ENCODE measurements around the gene GOLGA7B.

The GOLGA7B gene

GRCh38 chr10:97820096-97820704 lies 29.4 kb upstream of the GOLGA7B start:
- no peak for TF ChIP-seq CTCF (conservative IDR thresholded peaks at IDR 0.05; ENCODE audit: low read depth, low read length)
- Histone ChIP-seq H3K4me1 (ENCODE audit: low read depth, poor library complexity, severe bottlenecking) (no peaks in the 10 kb centered on the region), H2AFZ (ENCODE audit: low read depth) (no peak overlapping the region), H3K4me3 (IDR thresholded peaks at IDR 0.05; ENCODE audit: insufficient read depth, low read depth, low read length) (no peak overlapping the region), H4K20me1 (ENCODE audit: insufficient read depth) (no peaks in the 10 kb centered on the region), H3K36me3 (ENCODE audit: insufficient read depth) (no peaks in the 10 kb centered on the region), H3K27me3 (ENCODE audit: insufficient read depth, low read depth) (no peaks in the 10 kb centered on the region), H3K27ac (no peak overlapping the region), H3K79me2 (ENCODE audit: insufficient read depth, low read depth) (no peaks in the 10 kb centered on the region), H3K9ac (no peak overlapping the region), H3K4me2 (no peak overlapping the region)

DNA sequence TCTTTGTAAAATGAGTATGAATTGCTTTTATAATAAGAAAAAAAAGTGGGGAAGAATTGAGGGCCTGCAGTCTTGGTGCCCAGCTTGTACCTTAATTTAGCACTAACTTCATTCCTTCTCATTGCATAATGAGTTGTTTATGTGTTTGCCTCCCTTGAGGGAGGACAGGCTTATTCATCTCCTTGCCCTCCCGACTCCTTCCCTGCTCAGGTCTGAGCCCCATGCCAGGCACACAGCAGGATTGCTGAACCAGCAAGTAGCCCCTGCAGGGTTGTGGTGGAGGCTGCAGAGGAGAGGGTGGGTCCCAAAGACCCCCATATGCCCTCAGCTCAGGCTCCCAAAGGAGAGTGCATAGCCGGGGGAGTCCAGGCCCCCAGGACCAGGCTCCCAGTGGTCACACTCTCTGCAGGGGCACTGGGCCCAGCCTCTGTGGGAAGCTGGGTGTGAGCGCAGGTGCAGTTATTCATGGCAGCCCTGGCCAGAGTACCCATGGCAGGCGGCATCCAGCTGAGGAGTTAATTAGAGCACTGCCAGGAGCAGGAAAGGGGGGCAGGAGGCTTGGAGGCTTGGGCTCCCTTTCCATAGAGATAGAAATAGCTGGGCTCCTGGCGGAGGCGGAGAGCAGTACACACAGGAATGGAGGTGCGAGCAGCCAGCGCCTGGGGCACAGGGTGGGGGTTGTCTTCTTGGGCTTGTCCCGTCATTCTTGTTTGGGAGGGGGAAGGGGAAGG lies 28.2 kb upstream of the GOLGA7B start:
- no peaks in the 10 kb centered on the region for H3K4me1 ChIP-seq (ENCODE audit: low read depth, poor library complexity, severe bottlenecking)
- no peak overlapping the region for H2AFZ ChIP-seq (ENCODE audit: low read depth)
- no peaks in the 10 kb centered on the region for H4K20me1 ChIP-seq (ENCODE audit: insufficient read depth)
- H3K9ac ChIP-seq, result no peak overlapping the region
- H3K36me3 ChIP-seq (ENCODE audit: insufficient read depth), result no peaks in the 10 kb centered on the region
- no peaks in the 10 kb centered on the region for H3K27me3 ChIP-seq (ENCODE audit: insufficient read depth, low read depth)
- no peak overlapping the region for H3K27ac ChIP-seq
- no peak for TF ChIP-seq CTCF (conservative IDR thresholded peaks at IDR 0.05; ENCODE audit: low read depth, low read length)
- no peak overlapping the region for H3K4me3 ChIP-seq (IDR thresholded peaks at IDR 0.05; ENCODE audit: insufficient read depth, low read depth, low read length)
- no peaks in the 10 kb centered on the region for H3K79me2 ChIP-seq (ENCODE audit: insufficient read depth, low read depth)
- no peak overlapping the region for H3K4me2 ChIP-seq

DNA sequence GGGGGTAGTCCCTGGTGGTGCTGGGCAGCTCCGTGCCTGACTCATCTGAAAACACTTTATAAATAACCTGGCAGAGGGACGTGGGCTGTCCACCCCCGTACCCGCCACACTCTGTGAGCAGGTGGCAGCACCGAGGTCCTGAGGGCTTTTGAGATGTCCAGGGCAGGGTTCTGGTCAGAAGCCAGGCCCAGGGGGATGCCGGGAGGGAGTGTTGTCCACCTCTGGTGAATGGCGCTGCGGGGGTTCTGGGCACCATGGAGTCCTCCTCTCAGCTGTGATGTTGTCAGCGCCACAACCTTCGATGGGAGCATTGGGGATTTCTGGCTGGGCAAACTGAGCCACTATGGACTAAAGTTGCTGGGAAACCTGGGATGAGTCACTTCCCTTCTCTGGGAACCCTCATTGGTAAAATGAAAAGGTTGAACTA lies 27.4 kb upstream of the GOLGA7B start:
- H3K27ac ChIP-seq, result no peak overlapping the region

DNA sequence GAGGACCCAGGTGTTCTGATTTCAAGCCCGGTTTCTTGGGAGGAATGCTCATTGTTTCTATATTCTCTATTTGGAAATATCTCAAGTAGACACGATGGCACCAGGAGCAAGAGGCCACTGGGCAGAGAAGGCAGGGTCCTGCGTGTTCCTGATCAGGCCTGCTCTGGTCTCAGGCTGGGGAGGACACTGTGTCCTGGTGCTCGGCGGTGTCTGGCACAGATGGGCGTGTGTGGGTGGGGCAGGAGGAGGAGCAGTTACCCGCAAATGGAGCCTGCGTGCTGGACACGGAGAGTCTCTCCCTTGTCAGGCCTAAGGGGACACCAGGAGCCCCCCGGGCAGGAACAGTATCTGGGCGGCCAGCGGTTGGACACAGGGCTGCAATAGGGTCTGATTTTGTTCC lies 25.9 kb upstream of the GOLGA7B start:
- Histone ChIP-seq H3K4me1 (ENCODE audit: low read depth, poor library complexity, severe bottlenecking) (no peaks in the 10 kb centered on the region), H3K9ac (no peak overlapping the region), H3K4me3 (IDR thresholded peaks at IDR 0.05; ENCODE audit: insufficient read depth, low read depth, low read length) (no peak overlapping the region), H3K27me3 (ENCODE audit: insufficient read depth, low read depth) (no peaks in the 10 kb centered on the region), H4K20me1 (ENCODE audit: insufficient read depth) (no peaks in the 10 kb centered on the region), H3K36me3 (ENCODE audit: insufficient read depth) (no peaks in the 10 kb centered on the region), H2AFZ (ENCODE audit: low read depth) (no peak overlapping the region), H3K4me2 (no peak overlapping the region), H3K79me2 (ENCODE audit: insufficient read depth, low read depth) (no peaks in the 10 kb centered on the region), H3K27ac (no peak overlapping the region)
- TF ChIP-seq CTCF (conservative IDR thresholded peaks at IDR 0.05; ENCODE audit: low read depth, low read length), result no peak

More for the DNA sequence above, 27.4 kb upstream of the GOLGA7B start:
- no peak overlapping the region for H3K4me3 ChIP-seq (IDR thresholded peaks at IDR 0.05; ENCODE audit: insufficient read depth, low read depth, low read length)
- no peak overlapping the region for H3K4me2 ChIP-seq
- H3K9ac ChIP-seq, result no peak overlapping the region
- no peaks in the 10 kb centered on the region for H3K79me2 ChIP-seq (ENCODE audit: insufficient read depth, low read depth)
- no peak overlapping the region for H2AFZ ChIP-seq (ENCODE audit: low read depth)
- H3K27me3 ChIP-seq (ENCODE audit: insufficient read depth, low read depth), result no peaks in the 10 kb centered on the region
- no peak for TF ChIP-seq CTCF (conservative IDR thresholded peaks at IDR 0.05; ENCODE audit: low read depth, low read length)
- H4K20me1 ChIP-seq (ENCODE audit: insufficient read depth), result no peaks in the 10 kb centered on the region
- H3K4me1 ChIP-seq (ENCODE audit: low read depth, poor library complexity, severe bottlenecking), result no peaks in the 10 kb centered on the region
- no peaks in the 10 kb centered on the region for H3K36me3 ChIP-seq (ENCODE audit: insufficient read depth)

All from KMS-11 (cell line).